ENCODE results near the gene TMEM250. TPM values are rescaled to one million over a fixed set of nuclear protein-coding genes. Genes with fewer than 3 reads are reported as not detected.

The TMEM250 gene
- total and polyA plus RNA-seq, 8 donors = 10.7 to 42.1 (median 16.4) TPM

DNA sequence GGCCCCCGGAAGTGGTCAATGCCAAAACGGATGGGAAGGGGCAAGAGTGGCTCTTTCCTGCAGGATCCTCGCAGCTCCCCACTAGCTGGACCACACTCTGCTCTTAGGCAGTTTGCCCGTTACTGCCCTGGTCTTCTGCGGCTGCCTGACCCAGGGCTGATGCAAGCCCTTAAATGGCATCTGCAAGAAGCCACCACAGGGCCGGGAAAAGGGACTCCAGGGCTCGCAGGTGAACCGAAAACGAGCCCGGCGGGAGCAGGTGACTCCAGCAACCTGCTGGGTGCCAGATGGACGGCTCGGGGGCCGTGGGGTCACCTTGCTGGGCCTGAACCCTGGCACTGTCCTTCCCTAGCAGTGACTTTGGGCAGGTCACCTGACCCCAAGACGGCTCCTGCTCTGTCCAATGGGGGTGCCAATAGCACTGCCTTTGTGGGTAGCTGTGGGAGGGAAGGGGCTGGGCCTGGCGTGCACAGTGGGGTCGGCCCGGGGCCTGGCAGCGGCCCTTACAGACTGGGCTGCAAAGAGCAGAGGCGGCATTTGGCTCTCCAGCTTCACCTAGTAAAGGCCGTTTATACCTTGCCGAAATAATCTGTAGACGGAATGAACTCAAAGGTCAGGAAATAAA lies 1.3 kb downstream of the TMEM250 start:
- TF ChIP-seq, protein P1, sequence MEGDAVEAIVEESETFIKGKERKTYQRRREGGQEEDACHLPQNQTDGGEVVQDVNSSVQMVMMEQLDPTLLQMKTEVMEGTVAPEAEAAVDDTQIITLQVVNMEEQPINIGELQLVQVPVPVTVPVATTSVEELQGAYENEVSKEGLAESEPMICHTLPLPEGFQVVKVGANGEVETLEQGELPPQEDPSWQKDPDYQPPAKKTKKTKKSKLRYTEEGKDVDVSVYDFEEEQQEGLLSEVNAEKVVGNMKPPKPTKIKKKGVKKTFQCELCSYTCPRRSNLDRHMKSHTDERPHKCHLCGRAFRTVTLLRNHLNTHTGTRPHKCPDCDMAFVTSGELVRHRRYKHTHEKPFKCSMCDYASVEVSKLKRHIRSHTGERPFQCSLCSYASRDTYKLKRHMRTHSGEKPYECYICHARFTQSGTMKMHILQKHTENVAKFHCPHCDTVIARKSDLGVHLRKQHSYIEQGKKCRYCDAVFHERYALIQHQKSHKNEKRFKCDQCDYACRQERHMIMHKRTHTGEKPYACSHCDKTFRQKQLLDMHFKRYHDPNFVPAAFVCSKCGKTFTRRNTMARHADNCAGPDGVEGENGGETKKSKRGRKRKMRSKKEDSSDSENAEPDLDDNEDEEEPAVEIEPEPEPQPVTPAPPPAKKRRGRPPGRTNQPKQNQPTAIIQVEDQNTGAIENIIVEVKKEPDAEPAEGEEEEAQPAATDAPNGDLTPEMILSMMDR (IDR thresholded peaks at IDR 0.05) = no peak
- intact Hi-C loops (cut with DNase I) = no loop called here
- peaks cover 0 to 27% of the 10 kb centered on the region in 2 donors for H3K36me3 ChIP-seq
- H3K9me3 ChIP-seq = no peaks in the 10 kb centered on the region
- H3K4me3 ChIP-seq = peak overlapping the region; percentile 72 to 96
- peaks cover 12 to 29% of the 10 kb centered on the region in 2 donors for H3K4me1 ChIP-seq
- ATAC-seq (peak; percentile 2), DNase-seq (no peak)
- H3K27me3 ChIP-seq = no peaks in the 10 kb centered on the region
- peak overlapping the region; percentile 91 to 93 for H3K27ac ChIP-seq

DNA sequence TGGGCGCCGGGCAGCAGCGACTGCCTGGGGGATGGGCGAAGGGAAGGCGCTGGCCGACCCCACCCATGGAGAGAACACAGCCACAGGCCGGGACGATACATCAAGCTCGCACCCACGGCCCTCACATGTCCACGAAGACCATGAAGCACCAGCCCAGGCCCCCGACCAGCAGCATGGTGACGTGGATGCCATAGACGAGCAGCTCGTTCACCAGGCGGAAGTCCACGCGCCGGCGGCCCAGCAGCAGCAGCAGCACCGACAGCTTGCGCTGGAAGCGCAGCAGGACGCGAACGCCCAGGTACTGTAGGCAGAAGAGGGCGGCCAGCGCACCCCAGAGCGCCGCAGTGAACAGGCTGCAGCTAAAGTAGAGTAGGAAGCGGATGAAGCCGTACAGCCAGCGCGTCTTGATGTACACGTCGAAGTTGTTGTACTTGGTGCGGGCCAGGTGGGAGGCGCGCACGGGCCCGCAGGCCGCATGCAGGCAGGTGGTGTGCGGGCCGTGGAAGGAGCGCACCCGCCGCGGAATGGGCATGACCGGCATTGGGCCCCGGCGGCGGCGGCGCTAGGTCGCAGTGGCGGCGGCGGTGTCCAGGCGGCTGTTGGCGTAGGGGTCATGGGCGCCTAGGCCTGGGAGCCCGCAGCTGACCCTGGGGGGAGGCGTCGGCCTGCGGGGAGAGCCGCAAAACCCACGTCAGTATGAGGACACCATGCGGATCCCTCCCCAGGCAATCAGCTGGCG lies 2.1 kb downstream of the TMEM250 start:
- Histone ChIP-seq H3K4me1 (peaks cover 12 to 29% of the 10 kb centered on the region in 2 donors), H3K27ac (no peak overlapping the region), H3K27me3 (no peaks in the 10 kb centered on the region), H3K9me3 (no peaks in the 10 kb centered on the region), H3K4me3 (no peak overlapping the region), H3K36me3 (peaks cover 0 to 27% of the 10 kb centered on the region in 2 donors)
- TF ChIP-seq, protein P1 (IDR thresholded peaks at IDR 0.05) = no peak
- no peak for ATAC-seq
- DNase-seq = no peak
- intact Hi-C loops (cut with DNase I) = no loop called here

GRCh38 chr9:136115641-136116359 lies 2.9 kb downstream of the TMEM250 start:
- Histone ChIP-seq H3K4me1 (peaks cover 12 to 33% of the 10 kb centered on the region in 2 donors), H3K27ac (no peak overlapping the region), H3K36me3 (peaks cover 0 to 27% of the 10 kb centered on the region in 2 donors), H3K27me3 (no peaks in the 10 kb centered on the region), H3K4me3 (no peak overlapping the region), H3K9me3 (no peaks in the 10 kb centered on the region)
- DNase-seq (no peak), ATAC-seq (no peak)
- TF ChIP-seq, protein P1 (IDR thresholded peaks at IDR 0.05) = no peak
- intact Hi-C loops (cut with DNase I) = no loop called here

DNA sequence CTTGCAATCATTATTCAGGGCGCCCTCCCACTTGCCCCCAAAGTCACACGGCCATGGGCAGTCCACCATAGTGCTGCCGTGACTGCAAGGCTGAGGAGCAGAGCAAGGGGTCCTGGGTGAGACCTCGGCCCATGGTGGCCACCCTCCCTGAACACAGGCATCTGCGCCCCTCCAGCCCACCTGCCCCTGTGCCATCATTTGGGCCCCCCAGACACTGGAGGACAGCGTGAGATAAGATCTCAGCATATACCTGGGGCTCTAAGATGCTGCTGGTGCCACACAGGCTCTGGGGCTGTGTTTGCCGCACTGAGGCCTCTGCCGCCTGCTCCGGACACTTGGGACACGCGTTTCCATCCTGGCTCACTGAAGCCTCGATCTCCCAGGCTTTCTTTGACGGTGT lies 3.5 kb downstream of the TMEM250 start:
- ATAC-seq (no peak), DNase-seq (no peak)
- intact Hi-C loops (cut with DNase I) = no loop called here
- no peaks in the 10 kb centered on the region for H3K9me3 ChIP-seq
- no peak overlapping the region for H3K4me3 ChIP-seq
- H3K36me3 ChIP-seq = peaks cover 0 to 27% of the 10 kb centered on the region in 2 donors
- TF ChIP-seq, protein P1 (IDR thresholded peaks at IDR 0.05) = no peak
- no peak overlapping the region for H3K27ac ChIP-seq
- peaks cover 0 to 6% of the 10 kb centered on the region in 2 donors for H3K27me3 ChIP-seq
- H3K4me1 ChIP-seq = peaks cover 18 to 38% of the 10 kb centered on the region in 2 donors

DNA sequence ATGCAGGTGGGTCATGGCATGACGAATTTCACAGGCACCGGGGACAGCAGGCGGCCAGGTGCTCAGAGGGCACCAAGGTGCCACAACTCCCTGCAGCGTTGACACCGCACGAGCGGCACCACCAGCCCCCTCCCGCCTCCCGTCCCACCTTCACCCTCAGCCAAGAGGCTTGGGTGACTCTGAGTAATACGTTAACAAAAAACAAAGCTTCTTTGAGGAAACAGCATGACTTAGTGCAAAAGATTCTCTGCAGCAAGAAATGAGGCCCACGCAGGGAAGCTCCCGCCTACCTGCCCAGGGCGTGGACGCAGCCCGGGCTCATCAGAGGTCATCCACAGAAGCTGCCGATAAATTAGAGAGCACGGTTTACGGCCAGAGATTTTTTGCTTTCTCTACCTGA lies 4.1 kb downstream of the TMEM250 start:
- no peak overlapping the region for H3K27ac ChIP-seq
- H3K9me3 ChIP-seq = no peaks in the 10 kb centered on the region
- peaks cover 0 to 12% of the 10 kb centered on the region in 2 donors for H3K27me3 ChIP-seq
- peaks cover 20 to 38% of the 10 kb centered on the region in 2 donors for H3K4me1 ChIP-seq
- H3K4me3 ChIP-seq = no peak overlapping the region
- TF ChIP-seq, protein P1 (IDR thresholded peaks at IDR 0.05) = no peak
- intact Hi-C loops (cut with DNase I) = no loop called here
- H3K36me3 ChIP-seq = peaks cover 0 to 27% of the 10 kb centered on the region in 2 donors
- DNase-seq (no peak), ATAC-seq (no peak)

All from left lung (tissue), 10 donors.